Measurements from ENCODE around the gene KL.

DNA sequence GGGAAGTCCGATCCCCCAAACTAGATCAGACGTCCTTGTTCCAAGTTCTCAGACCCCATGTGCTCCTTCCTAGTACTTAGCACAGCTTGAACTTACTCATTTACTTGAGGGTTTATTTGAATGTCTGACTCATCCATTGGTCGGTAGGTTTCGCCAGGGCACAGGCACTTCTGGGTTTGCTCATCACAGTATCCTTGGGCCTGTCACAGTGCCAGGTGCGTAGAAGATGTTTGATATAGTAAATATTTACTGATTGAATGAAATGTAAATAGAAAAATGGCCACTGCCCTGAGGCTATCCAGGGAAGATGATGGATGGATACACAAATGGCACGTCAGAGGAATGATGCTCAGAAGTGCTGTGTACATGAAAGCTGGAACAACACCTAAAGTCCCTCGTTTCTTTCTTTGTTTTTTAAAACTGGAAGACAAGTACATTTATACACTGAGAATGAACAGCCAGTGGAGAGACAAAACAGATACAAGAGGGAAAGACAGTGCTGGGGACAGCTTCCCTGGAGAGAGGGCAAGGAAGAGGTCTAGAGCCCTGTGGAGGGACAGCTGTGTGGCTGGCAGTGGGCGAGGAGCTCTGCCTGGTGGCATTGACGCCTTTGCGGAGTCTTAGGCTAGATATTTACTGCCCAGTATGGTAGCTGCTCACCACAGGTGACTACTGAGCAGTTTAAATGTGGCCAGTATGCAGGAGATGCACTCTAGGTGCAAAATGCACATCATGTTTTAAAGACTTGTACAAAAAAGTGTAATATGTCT, 31.2 kb upstream of the KL start:
- no peak for TF ChIP-seq POLR2A (IDR thresholded peaks at IDR 0.05)
- TF ChIP-seq, protein P1, sequence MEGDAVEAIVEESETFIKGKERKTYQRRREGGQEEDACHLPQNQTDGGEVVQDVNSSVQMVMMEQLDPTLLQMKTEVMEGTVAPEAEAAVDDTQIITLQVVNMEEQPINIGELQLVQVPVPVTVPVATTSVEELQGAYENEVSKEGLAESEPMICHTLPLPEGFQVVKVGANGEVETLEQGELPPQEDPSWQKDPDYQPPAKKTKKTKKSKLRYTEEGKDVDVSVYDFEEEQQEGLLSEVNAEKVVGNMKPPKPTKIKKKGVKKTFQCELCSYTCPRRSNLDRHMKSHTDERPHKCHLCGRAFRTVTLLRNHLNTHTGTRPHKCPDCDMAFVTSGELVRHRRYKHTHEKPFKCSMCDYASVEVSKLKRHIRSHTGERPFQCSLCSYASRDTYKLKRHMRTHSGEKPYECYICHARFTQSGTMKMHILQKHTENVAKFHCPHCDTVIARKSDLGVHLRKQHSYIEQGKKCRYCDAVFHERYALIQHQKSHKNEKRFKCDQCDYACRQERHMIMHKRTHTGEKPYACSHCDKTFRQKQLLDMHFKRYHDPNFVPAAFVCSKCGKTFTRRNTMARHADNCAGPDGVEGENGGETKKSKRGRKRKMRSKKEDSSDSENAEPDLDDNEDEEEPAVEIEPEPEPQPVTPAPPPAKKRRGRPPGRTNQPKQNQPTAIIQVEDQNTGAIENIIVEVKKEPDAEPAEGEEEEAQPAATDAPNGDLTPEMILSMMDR (IDR thresholded peaks at IDR 0.05) = no peak
